GM19455 (cell line): ENCODE data around the gene HBG2.
A peak's percentile ranks its signal among the peaks of the same experiment; 100 is the strongest.
"Not testable (repeated sequence)": the region's sequence is repeated elsewhere in the genome, so short reads cannot be mapped to it uniquely, and the experiment has no call there.

ENCODE experiments used
- ATAC-seq: cut with Tn5 transposase; IDR thresholded peaks from one replicate; pipeline ENCODE4 v1.9.1; 2021; ENCODE audit not compliant: unreplicated experiment

The HBG2 gene

GRCh38 chr11:5282628-5283027 is 28.0 kb upstream of the HBG2 start:
- no peak for ATAC-seq

DNA sequence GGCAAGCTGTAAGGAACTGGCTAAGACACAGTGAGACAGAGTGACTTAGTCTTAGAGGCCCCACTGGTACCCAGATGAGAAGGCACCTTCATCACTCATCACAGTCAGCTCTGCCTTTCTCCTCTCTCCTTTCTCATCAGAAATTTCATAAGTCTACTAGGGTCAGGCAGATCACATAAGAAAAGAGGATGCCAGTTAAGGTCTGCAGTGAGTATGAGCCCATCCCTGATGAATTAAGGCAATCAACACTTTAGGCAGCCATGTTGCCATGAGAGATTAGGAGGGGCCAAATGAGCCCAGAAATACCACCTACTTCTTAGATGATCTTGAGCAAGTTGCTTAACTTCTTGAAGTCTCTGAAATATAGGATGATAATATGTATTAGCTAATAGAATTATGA is 27.0 kb upstream of the HBG2 start:
- no peak for ATAC-seq

DNA sequence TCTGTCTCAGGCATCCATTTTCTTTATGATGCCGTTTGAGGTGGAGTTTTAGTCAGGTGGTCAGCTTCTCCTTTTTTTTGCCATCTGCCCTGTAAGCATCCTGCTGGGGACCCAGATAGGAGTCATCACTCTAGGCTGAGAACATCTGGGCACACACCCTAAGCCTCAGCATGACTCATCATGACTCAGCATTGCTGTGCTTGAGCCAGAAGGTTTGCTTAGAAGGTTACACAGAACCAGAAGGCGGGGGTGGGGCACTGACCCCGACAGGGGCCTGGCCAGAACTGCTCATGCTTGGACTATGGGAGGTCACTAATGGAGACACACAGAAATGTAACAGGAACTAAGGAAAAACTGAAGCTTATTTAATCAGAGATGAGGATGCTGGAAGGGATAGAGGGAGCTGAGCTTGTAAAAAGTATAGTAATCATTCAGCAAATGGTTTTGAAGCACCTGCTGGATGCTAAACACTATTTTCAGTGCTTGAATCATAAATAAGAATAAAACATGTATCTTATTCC is 26.1 kb upstream of the HBG2 start:
- peak; percentile 84 for ATAC-seq

GRCh38 chr11:5279471-5280090 is 25.0 kb upstream of the HBG2 start:
- ATAC-seq, result no peak

GRCh38 chr11:5277807-5278382 is 23.3 kb upstream of the HBG2 start:
- ATAC-seq, result no peak

DNA sequence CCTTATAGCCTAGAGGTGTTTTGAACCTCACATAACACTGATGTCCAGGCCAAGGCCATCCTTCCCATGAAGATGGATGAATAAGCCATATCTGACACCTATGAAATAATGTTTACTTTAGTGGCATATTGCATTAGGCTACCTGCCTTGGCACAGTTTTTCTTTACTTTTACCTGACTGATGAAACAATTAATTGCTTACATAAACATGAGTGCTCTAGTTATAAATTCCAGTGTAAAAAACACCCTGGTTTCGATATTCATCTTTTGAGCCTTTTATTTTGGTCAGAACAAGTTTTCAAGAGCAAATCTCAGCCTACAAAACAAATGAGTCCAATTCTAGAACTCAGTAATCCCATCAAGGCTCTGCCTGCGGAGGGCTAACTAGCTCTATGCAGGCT is 22.1 kb upstream of the HBG2 start:
- ATAC-seq, result no peak

DNA sequence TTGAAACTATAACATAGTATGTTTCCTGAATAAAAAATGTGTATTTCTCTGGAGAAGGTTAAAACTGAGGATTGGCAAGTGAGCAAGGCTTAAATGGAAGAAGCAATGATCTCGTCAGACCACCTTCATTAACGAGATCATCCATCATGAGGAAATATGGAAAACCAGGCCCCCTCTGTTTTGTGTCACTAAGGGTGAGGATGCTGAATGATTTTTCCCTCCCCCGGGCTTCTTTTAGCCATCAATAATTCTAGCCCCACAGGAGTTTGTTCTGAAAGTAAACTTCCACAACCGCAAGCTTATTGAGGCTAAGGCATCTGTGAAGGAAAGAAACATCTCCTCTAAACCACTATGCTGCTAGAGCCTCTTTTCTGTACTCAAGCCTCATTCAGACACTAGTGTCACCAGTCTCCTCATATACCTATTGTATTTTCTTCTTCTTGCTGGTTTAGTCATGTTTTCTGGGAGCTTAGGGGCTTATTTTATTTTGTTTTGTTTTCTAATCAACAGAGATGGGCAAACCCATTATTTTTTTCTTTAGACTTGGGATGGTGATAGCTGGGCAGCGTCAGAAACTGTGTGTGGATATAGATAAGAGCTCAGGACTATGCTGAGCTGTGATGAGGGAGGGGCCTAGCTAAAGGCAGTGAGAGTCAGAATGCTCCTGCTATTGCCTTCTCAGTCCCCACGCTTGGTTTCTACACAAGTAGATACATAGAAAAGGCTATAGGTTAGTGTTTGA is 21.0 kb upstream of the HBG2 start:
- no peak for ATAC-seq

DNA sequence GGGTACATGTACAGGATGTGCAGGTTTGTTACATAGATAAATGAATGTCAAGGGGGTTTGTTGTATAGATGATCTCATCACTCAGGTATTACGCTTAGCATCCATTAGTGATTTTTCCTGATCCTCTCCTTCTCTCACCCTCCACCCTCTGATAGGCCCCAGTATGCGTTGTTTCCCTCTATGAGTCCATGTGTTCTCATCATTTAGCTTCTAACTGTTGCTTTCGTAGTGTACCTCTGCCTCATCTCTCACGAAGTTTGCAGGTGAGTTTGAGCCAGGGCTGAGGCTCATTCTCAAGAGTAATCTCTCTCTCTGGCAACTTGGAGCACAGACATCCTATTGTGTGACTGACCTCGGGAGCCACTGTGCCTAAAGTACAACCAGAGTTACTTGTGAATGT is 19.8 kb upstream of the HBG2 start:
- no peak for ATAC-seq

DNA sequence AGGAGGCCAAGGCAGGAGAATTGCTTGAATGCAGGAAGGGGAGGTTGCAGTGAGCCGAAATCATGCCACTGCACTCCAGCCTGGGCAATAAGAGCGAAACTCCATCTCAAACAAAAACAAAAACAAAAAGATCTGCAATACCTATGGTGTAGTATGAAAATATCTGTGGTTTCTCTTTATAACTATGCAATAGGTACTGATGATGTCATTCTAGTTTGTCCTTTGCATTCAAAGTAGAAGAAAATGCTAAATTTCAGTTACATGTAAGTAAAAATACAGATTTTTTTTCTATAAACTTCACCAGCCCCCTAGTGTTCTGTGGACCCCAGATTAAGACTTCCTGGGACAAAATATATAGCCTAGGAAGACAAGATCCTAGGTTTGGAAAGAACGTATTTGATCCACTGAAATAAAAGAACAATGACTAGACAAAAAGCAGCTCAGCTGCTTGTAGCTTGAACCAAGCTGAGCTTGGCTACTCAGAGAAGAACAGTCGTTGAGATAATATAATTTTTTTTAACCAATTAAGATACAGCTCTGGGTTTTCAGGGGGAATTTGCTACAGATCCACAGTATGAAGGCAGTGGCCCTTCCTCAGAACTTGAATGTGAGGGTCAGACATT is 17.9 kb upstream of the HBG2 start:
- no peak for ATAC-seq

DNA sequence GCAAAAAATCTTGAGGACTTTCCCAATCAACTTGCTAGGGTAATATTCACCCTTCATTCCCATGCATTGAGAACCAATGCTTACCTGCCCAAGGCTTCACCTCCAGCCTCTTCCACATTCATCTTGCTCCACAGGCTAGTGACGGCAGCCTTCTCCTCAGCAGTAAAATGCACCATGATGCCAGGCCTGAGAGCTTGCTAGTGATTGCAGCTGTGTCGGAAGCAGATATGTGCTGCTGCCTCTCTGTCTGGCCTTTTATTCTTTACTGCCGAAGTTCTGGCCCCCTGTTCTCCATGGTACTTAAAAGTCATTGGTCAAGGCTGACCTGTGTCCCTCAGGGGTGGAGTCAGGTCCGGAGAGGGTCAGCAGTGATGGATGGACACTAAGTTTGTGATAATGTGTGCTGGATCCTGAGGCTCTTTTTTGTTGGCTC is 15.2 kb upstream of the HBG2 start, which contains the start of gene HBE1:
TSS of gene HBE1 (minus strand) at position 231 of the 433 bp plus-strand sequence. CDS start at position 176, 55 bp downstream.
- ATAC-seq, result no peak

- ATAC-seq, result no peak
These were observed 12.5 kb upstream of the HBG2 start for GRCh38 chr11:5267033-5267563.

DNA sequence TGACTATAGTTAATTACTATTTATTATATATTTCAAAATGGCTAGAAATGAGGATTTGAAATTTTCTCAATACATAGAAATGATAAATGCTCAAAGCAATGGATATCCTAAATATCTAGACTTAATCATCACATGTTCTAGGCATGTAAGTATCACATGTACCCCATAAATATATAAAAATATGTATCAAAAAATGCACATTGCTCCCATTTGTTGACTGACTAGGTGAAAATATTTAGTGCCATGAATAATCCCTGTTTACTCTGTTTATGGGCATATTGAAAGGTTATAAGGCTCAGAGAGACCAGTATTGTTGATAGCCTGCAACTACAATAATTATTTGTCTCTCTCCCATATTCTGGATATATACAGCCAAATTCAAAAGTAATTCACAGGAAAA is 12.0 kb upstream of the HBG2 start:
- no peak for ATAC-seq

GRCh38 chr11:5265832-5266231 is 11.3 kb upstream of the HBG2 start:
- ATAC-seq, result no peak

DNA sequence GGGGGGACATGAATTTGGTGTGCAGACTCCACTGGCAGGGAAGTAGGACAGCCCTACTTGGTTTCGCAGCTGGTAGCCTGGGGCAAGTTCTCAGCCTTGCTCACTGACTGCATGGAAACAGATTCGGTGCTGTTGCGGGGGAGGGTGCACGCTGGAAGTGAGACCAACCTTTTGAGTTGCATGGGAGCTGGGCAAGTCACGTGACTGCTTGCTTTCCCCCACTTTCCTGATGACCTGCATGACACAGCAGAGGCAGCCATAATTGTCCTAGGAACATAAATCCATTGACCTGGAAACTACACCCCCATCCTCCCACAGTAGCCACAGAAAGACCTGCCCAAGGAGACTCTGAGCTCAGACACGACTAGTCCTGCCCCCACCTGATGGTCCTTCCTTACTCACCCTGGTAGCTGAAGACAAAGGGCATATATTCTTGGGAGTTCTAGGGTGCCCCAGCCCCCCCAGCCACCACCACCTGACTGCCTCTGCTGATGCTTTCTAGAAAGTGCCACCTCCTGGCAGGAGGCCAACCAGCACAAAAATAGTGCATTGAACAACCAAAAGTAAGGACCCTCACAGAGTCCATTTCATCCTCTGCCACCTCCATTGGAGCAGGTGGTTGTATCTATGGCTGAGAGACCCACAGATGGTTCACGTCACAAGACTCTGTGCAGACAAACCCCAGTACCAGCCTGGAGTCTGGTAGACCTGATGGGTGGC is 4.1 kb upstream of the HBG2 start:
- no peak for ATAC-seq

DNA sequence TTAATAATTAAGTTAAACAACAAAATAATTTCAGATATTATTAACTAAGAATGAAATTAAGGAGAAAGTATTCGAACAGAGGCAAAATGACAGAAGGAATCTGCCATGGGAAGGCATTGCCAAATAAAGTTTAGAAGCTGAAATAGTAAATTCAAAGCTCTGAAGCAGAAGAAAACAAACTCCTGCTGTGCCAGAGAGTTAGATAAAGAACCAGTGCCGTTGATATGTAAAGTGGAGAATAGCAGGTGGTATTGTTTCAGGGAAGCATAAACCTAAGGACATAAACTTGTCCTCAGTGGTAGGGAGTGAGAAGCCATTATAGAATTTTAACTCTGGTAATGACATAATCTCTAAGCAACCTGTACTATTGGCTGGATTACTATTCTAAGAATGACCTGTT is 2.7 kb upstream of the HBG2 start:
- no peak for ATAC-seq

GRCh38 chr11:5254023-5254422 is 558 bp downstream of the HBG2 start:
- ATAC-seq, result not testable (repeated sequence)

DNA sequence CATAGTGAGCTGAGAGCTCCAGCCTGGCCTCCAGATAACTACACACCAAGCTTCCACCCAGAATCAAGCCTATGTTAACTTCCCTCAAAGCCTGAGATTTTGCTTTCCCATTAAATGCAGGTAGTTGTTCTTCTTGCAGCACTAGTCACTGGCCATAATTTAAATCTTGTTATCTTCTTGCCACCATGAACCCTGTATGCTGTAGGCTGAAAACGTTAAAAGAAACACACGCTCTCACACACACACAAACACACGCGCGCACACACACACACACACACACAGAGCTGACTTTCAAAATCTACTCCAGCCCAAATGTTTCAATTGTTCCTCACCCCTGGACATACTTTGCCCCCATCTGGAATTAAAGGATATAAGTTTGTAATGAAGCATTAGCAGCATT is 1.1 kb downstream of the HBG2 start:
- ATAC-seq, result not testable (repeated sequence)

DNA sequence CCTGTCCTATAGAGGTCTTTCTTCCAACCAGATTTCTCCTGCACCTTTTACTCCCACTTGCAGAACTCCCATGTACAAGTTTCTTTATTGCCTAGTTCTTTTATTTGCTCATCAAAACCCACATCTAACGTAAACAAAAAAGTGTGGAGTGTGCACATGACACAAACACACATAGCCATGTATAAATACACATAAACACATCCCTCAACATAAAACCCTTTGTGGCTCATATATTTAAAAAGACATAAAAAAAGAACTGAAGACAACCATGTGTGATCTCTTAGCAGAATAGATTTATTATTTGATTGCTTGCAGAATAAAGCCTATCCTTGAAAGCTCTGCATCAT is 1.7 kb downstream of the HBG2 start:
- no peak for ATAC-seq

- no peak for ATAC-seq
These were observed 2.2 kb downstream of the HBG2 start for GRCh38 chr11:5252192-5252918.

GRCh38 chr11:5251746-5252145 is 2.8 kb downstream of the HBG2 start:
- ATAC-seq, result no peak
